Muscle of leg (tissue), 11 donors: ENCODE results near the gene TSC22D2. TPM values are rescaled to one million over a fixed set of nuclear protein-coding genes. Genes with fewer than 3 reads are reported as not detected.

Experiments used
- DNase-seq: peaks from one replicate; pipeline ENCODE4 v3.0.0; 2013
- H3K27ac ChIP-seq: one replicate; pipeline ENCODE4 v1.5.1; 2013; ENCODE audit warnings: mild to moderate bottlenecking, low read length, control low read depth
- H3K27me3 ChIP-seq: one replicate; pipeline ENCODE4 v1.6.1; 2013; ENCODE audit warnings: low read length; ENCODE audit not compliant: control insufficient read depth, insufficient read depth
- H3K36me3 ChIP-seq: one replicate; pipeline ENCODE4 v1.6.1; 2013; ENCODE audit warnings: low read length; ENCODE audit not compliant: control insufficient read depth, insufficient read depth
- H3K4me1 ChIP-seq: one replicate; pipeline ENCODE4 v1.6.1; 2013; ENCODE audit warnings: low read length; ENCODE audit not compliant: control insufficient read depth, insufficient read depth
- H3K4me3 ChIP-seq: one replicate; pipeline ENCODE4 v1.5.1; 2013; ENCODE audit warnings: low read length, control low read depth
- H3K9me3 ChIP-seq: replicated peaks from 2 replicates; pipeline ENCODE4 v1.6.1; 2013; ENCODE audit warnings: low read depth, low read length; ENCODE audit not compliant: control insufficient read depth
- WGBS: methylation state at CpG from one replicate; pipeline ENCODE4 v1.1.5; 2013; ENCODE audit warnings: missing lambda C conversion rate; ENCODE audit not compliant: insufficient coverage; 5-methylcytosine and 5-hydroxymethylcytosine counted together
- polyA plus RNA-seq, 8 donors: library from polyadenylated mRNA; unstranded; fragments of 120-200 nt; gene quantifications; one replicate each; pipeline versions ENCODE4 v1.2.1 to v1.2.3, GENCODE V29; 2013; ENCODE audit warnings: inconsistent platforms in 1 of 8, low replicate concordance in 1 of 8; ENCODE audit not compliant: insufficient read length in 8 of 8, insufficient read depth in 1 of 8
- total RNA-seq: library from RNA; stranded (reverse); fragments of 120-200 nt; gene quantifications from one replicate; pipeline ENCODE4 v1.2.4, GENCODE V29; 2013

Gene TSC22D2
- total and polyA plus RNA-seq, 9 donors, result 16.2 to 69.5 (median 50.1) TPM

DNA sequence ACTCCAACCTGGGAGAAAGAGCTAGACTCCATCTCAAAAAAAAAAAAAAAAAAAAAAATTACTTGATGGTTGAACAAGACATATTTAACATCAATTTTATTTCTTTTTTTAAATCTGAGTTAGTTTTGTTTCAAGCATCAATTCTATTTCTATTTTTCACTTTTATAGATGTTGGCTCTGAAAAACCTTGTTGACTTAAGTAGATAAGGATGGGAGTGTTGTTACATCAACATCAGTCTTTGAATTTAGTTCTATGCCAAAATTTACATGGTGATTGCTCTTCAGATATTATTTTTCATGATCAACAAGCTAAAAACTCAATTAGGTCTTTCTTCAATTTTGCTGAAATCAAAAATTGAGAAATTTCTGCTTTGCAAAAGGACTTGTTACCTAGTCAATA, 71.3 kb downstream of the TSC22D2 start:
- Histone ChIP-seq H3K4me1 (no peaks in the 10 kb centered on the region), H3K9me3 (peaks cover 2% of the 10 kb centered on the region), H3K36me3 (no peaks in the 10 kb centered on the region), H3K27me3 (no peaks in the 10 kb centered on the region), H3K4me3 (no peak overlapping the region), H3K27ac (no peak overlapping the region)
- no peak for DNase-seq

GRCh38 chr3:150480877-150481276, 72.8 kb downstream of the TSC22D2 start:
- H3K27ac ChIP-seq, result no peak overlapping the region
- H3K36me3 ChIP-seq, result no peaks in the 10 kb centered on the region
- H3K27me3 ChIP-seq, result no peaks in the 10 kb centered on the region
- no peaks in the 10 kb centered on the region for H3K4me1 ChIP-seq
- H3K4me3 ChIP-seq, result no peak overlapping the region
- peaks cover 10% of the 10 kb centered on the region for H3K9me3 ChIP-seq
- DNase-seq, result no peak

GRCh38 chr3:150483226-150483625, 75.1 kb downstream of the TSC22D2 start:
- Histone ChIP-seq H3K4me1 (no peaks in the 10 kb centered on the region), H3K36me3 (no peaks in the 10 kb centered on the region), H3K9me3 (peaks cover 12% of the 10 kb centered on the region), H3K4me3 (no peak overlapping the region), H3K27ac (no peak overlapping the region), H3K27me3 (no peaks in the 10 kb centered on the region)
- no peak for DNase-seq

- DNase-seq, result no peak
- WGBS, result no CpG with 5 or more reads among the region's 1 CpG
- Histone ChIP-seq H3K9me3 (peaks cover 11% of the 10 kb centered on the region), H3K36me3 (no peaks in the 10 kb centered on the region), H3K27me3 (no peaks in the 10 kb centered on the region), H3K4me3 (no peak overlapping the region), H3K4me1 (no peaks in the 10 kb centered on the region), H3K27ac (no peak overlapping the region)
Observed at GRCh38 chr3:150484410-150484809, 76.3 kb downstream of the TSC22D2 start.

DNA sequence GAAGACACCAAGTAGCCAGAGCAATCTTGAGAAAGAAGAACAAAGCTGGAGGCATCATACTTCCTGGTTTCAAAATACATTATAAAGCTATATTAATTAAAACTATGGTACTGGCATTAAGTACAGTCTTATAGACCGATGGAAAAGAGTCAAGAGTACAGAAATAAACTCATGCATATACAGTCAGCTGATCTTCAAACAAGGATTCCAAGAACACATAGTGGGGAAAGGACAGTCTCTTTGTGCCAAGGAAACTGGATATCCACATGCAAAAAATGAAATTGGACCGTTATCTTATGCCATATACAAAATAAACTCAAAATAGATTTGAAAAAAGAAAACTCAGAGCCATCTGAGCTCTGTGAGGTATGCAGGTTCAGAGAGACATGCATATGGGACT, 80.8 kb downstream of the TSC22D2 start:
- Histone ChIP-seq H3K9me3 (peaks cover 11% of the 10 kb centered on the region), H3K27ac (no peak overlapping the region), H3K36me3 (no peaks in the 10 kb centered on the region), H3K4me1 (no peaks in the 10 kb centered on the region), H3K4me3 (no peak overlapping the region), H3K27me3 (no peaks in the 10 kb centered on the region)
- DNase-seq, result no peak
- no CpG with 5 or more reads among the region's 2 CpGs for WGBS

DNA sequence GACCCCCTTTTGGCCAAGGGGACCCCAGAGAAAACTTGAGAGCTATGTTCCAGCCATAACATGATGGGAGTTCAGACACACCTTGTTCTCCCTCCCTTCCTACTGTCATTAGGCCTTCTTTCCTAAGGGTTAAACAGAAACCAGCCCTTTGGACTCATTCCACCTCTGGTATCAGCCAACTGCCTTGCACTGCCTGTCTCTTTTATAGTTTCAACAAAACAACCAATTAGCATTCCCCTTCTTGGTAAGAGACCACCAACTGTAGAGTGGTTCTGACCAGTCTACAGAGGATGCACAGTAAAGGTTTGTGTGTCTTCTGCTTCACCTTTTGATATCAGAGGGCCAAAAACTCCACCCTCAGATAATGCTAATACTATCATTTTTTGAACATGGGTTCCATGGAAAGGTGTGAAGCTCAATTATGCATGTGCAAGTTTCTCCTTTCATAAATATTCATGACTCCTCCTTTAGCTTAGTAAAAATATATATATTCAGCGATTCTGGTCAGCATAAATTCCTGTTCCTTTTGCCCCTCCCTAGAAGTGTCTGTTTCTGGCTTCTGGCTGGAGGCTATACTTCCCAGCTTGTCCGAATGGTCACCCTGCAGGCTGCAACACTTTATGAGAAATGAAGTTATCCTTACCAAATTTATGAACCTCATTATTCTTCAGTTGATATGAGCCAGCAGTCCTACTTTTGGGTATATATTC, 82.3 kb downstream of the TSC22D2 start:
- H3K4me3 ChIP-seq, result no peak overlapping the region
- WGBS, result no CpG with 5 or more reads among the region's 2 CpGs
- H3K36me3 ChIP-seq, result no peaks in the 10 kb centered on the region
- DNase-seq, result no peak
- peaks cover 2% of the 10 kb centered on the region for H3K9me3 ChIP-seq
- no peaks in the 10 kb centered on the region for H3K27me3 ChIP-seq
- H3K27ac ChIP-seq, result no peak overlapping the region
- no peaks in the 10 kb centered on the region for H3K4me1 ChIP-seq

GRCh38 chr3:150494411-150494977, 86.4 kb downstream of the TSC22D2 start:
- Histone ChIP-seq H3K9me3 (no peaks in the 10 kb centered on the region), H3K4me1 (no peaks in the 10 kb centered on the region), H3K27ac (no peak overlapping the region), H3K36me3 (no peaks in the 10 kb centered on the region), H3K27me3 (no peaks in the 10 kb centered on the region), H3K4me3 (no peak overlapping the region)
- no peak for DNase-seq
- WGBS, result no CpG with 5 or more reads among the region's 5 CpGs

DNA sequence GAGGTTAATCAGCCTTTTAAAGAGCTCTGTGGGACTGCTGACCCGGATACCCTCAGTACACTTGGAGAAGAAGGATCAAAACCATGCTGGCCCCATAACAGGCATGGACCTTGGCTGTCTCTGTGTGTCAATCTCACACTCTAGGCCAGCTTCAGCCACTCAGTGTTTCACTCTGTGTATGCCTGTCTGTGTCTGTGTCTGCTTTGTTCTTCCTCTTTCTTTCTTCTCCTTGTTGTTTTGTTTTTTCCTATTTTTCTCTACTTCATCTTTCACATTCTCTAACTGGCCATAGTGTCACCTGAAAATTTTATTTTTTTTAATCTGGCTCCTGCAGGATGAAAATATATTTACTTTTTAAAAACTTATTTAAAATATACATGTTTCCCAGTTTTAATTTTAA, 87.1 kb downstream of the TSC22D2 start:
- Histone ChIP-seq H3K4me3 (no peak overlapping the region), H3K36me3 (no peaks in the 10 kb centered on the region), H3K27me3 (no peaks in the 10 kb centered on the region), H3K9me3 (no peaks in the 10 kb centered on the region), H3K27ac (no peak overlapping the region), H3K4me1 (no peaks in the 10 kb centered on the region)
- peak; percentile 15 for DNase-seq
- WGBS, result 29% methylated on average over 1 of the region's 1 CpG

DNA sequence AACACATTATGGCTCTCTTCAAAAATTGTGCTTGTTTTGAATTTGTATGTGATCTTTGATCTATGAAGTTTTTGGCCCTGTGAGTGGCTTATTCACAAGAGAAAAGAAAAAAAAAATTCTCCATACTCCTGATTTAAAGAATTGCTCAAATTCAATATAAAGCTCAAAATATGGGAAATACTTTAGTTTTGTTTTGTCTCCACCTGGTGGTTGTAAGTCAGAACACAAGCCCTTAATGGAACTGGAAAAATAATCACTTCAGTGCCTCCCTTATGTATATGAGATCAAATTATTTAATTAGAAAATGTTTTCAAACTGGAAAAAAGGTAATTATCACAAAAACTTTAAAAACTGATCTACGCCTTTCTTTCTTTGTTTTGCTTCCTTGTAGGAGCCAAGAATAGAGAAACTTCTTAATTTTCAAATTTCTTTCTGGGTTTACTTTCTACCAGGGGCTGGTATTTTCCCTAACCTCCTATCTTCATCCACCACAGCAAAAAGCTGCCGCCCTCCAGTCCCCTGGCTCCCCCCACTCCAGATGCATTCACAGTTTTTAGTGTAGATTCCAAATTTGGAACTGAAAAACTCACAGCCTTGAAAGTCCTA, 87.6 kb downstream of the TSC22D2 start:
- no peaks in the 10 kb centered on the region for H3K27me3 ChIP-seq
- no peak overlapping the region for H3K4me3 ChIP-seq
- WGBS, result 0% methylated on average over 1 of the region's 2 CpGs
- H3K9me3 ChIP-seq, result peaks cover 2% of the 10 kb centered on the region
- no peak overlapping the region for H3K27ac ChIP-seq
- H3K4me1 ChIP-seq, result no peaks in the 10 kb centered on the region
- H3K36me3 ChIP-seq, result no peaks in the 10 kb centered on the region
- peak; percentile 75 for DNase-seq

GRCh38 chr3:150497956-150498355, 89.9 kb downstream of the TSC22D2 start:
- DNase-seq, result no peak
- no CpG with 5 or more reads among the region's 2 CpGs for WGBS
- H3K36me3 ChIP-seq, result no peaks in the 10 kb centered on the region
- H3K27me3 ChIP-seq, result no peaks in the 10 kb centered on the region
- H3K27ac ChIP-seq, result no peak overlapping the region
- no peak overlapping the region for H3K4me3 ChIP-seq
- no peaks in the 10 kb centered on the region for H3K4me1 ChIP-seq
- H3K9me3 ChIP-seq, result peaks cover 5% of the 10 kb centered on the region
